Neuronal stem cell (in vitro differentiated cells): ENCODE measurements around the gene HMGCL.

Source experiments
- DNase-seq: peaks from one replicate; pipeline ENCODE4 v3.0.0-alpha.2; 2013; ENCODE audit warnings: low spot score
- H2AFZ ChIP-seq: one replicate; pipeline ENCODE4 v1.6.1; 2013; ENCODE audit warnings: mild to moderate bottlenecking, low read length, inconsistent platforms
- H2AK5ac ChIP-seq: 2 replicates; pipeline ENCODE4 v1.6.1; 2013; ENCODE audit warnings: low read depth, mild to moderate bottlenecking, inconsistent platforms, low read length, moderate library complexity, mixed read lengths
- H2BK120ac ChIP-seq: 2 replicates; pipeline ENCODE4 v1.6.1; 2013; ENCODE audit warnings: low read depth, mild to moderate bottlenecking, inconsistent platforms, low read length, moderate library complexity, mixed read lengths
- H2BK12ac ChIP-seq: one replicate; pipeline ENCODE4 v1.6.1; 2013; ENCODE audit warnings: low read length, inconsistent platforms
- H2BK15ac ChIP-seq: 2 replicates; pipeline ENCODE4 v1.6.1; 2013; ENCODE audit warnings: mild to moderate bottlenecking, low read length, inconsistent platforms, mixed read lengths
- H2BK5ac ChIP-seq: one replicate; pipeline ENCODE4 v1.6.1; 2013; ENCODE audit warnings: inconsistent platforms, mild to moderate bottlenecking, low read length, moderate library complexity
- H3K14ac ChIP-seq: one replicate; pipeline ENCODE4 v1.6.1; 2013; ENCODE audit warnings: low read length, inconsistent platforms
- H3K18ac ChIP-seq: 2 replicates; pipeline ENCODE4 v1.6.1; 2013; ENCODE audit warnings: low read length, inconsistent platforms
- H3K23ac ChIP-seq: 2 replicates; pipeline ENCODE4 v1.6.1; 2013; ENCODE audit warnings: low read depth, mild to moderate bottlenecking, mixed read lengths, low read length, inconsistent platforms; ENCODE audit not compliant: poor library complexity
- H3K27ac ChIP-seq: replicated peaks from 3 replicates; pipeline ENCODE4 v1.5.1; 2013; ENCODE audit warnings: low read length, inconsistent platforms
- H3K27me3 ChIP-seq, 3 experiments: 2 replicates each; pipeline ENCODE4 v1.6.1; 2013; ENCODE audit warnings: low read length in 3 of 3, mild to moderate bottlenecking in 2 of 3, inconsistent platforms in 1 of 3, low read depth in 1 of 3, mixed read lengths in 1 of 3, moderate library complexity in 1 of 3; ENCODE audit not compliant: control insufficient read depth in 3 of 3, insufficient read depth in 3 of 3
- H3K36me3 ChIP-seq, 2 donors: replicated peaks in 1 of 2; 2 replicates each; pipeline ENCODE4 v1.6.1; 2013; ENCODE audit warnings: low read length in 2 of 2; ENCODE audit not compliant: control insufficient read depth in 2 of 2, insufficient read depth in 2 of 2
- H3K4ac ChIP-seq: 2 replicates; pipeline ENCODE4 v1.6.1; 2013; ENCODE audit warnings: inconsistent platforms, mild to moderate bottlenecking, low read length, moderate library complexity
- H3K4me1 ChIP-seq, 2 donors: 1 replicate in 1 of 2; 2 replicates in 1 of 2; pipeline ENCODE4 v1.6.1; 2013; ENCODE audit warnings: low read length in 2 of 2, low read depth in 1 of 2; ENCODE audit not compliant: control insufficient read depth in 2 of 2, insufficient read depth in 1 of 2
- H3K4me2 ChIP-seq: one replicate; pipeline ENCODE4 v1.6.1; 2013; ENCODE audit warnings: mild to moderate bottlenecking, low read length, inconsistent platforms; ENCODE audit not compliant: insufficient read depth, poor library complexity, severe bottlenecking
- H3K4me3 ChIP-seq, 2 donors: 2 replicates each; pipeline ENCODE4 v1.5.1; 2013; ENCODE audit warnings: low read length in 2 of 2, mild to moderate bottlenecking in 2 of 2, inconsistent platforms in 1 of 2, moderate library complexity in 1 of 2
- H3K79me1 ChIP-seq: one replicate; pipeline ENCODE4 v1.6.1; 2013; ENCODE audit warnings: low read depth, mild to moderate bottlenecking, inconsistent platforms, low read length, moderate library complexity
- H3K9ac ChIP-seq: one replicate; pipeline ENCODE4 v1.6.1; 2013; ENCODE audit warnings: mild to moderate bottlenecking, low read depth, low read length, inconsistent platforms; ENCODE audit not compliant: poor library complexity
- H3K9me3 ChIP-seq, 2 donors: replicated peaks in 1 of 2; 2 replicates each; pipeline versions ENCODE3 to v1.6.1; 2013; ENCODE audit warnings: low read length in 2 of 2, mild to moderate bottlenecking in 2 of 2, inconsistent platforms in 1 of 2, low read depth in 1 of 2, mixed read lengths in 1 of 2, moderate library complexity in 1 of 2; ENCODE audit not compliant: control insufficient read depth in 2 of 2, insufficient read depth in 1 of 2
- H4K8ac ChIP-seq: one replicate; pipeline ENCODE4 v1.6.1; 2013; ENCODE audit warnings: low read depth, mild to moderate bottlenecking, inconsistent platforms, low read length, moderate library complexity
- H4K91ac ChIP-seq: one replicate; pipeline ENCODE4 v1.6.1; 2013; ENCODE audit warnings: low read length, low read depth, mild to moderate bottlenecking, inconsistent platforms; ENCODE audit not compliant: poor library complexity
- WGBS, 2 donors: extraction: QIAGEN DNeasy Blood & Tissue Kit; methylation state at CpG; one replicate each; pipeline ENCODE4 v1.1.7; 2013; ENCODE audit warnings: missing lambda C conversion rate in 2 of 2, mixed read lengths in 1 of 2; ENCODE audit not compliant: insufficient read length in 2 of 2, insufficient replicate concordance in 1 of 2; ENCODE audit errors: extremely low coverage in 2 of 2; 5-methylcytosine and 5-hydroxymethylcytosine counted together

The HMGCL gene

DNA sequence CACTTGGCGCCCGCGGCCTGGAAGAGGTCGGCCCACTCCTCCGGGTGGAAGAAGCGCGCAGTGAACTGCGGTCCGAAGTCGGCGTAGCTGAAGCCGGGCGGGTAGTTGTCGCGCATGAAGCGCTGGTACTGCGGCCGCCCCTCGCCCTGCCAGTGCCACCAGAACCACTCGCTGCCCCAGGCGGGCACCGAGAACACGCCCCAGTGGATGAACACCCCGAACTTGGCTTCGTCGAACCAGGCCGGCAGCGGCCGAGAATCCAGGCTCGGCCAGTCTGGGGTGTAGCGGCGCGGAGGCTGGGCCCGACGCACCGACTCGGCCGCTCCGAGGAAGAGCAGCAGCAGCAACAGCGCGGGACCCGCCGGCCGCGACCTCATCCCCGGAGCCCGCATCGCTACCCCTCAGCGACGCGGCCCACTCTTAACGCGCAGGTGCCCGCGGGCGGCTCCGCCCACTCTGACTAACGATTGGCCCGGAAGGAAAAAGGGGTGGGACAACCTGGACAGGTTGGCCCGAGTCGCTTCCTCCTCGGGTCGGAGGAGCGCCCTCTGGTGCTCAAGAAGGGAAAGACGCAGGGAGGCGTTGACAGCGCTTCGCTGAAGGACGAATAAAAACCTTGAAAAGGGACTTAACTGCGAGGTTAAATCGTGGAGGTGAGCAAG is 42.8 kb upstream of the HMGCL start, which contains the start of gene FUCA1:
Gene FUCA1, minus strand, starts transcription at position 396 of the 662 bp plus-strand sequence. Its CDS starts 4 bp downstream, at position 392.
- Histone ChIP-seq H3K4me1 (peaks cover 2 to 3% of the 10 kb centered on the region in 2 donors), H3K27me3 (peaks cover 0 to 30% (median 24%) of the 10 kb centered on the region in 3 experiments), H3K79me1 (no peaks in the 10 kb centered on the region), H3K36me3 (no peaks in the 10 kb centered on the region), H2AFZ (peak within 1 kb of the TSS; percentile 99), H3K23ac (peak within 1 kb of the TSS; percentile 76), H4K8ac (no peak within 1 kb of the TSS), H2BK120ac (no peak within 1 kb of the TSS), H3K27ac (no peak within 1 kb of the TSS), H3K9me3 (no peaks in the 10 kb centered on the region), H3K4ac (no peak within 1 kb of the TSS), H3K18ac (peak within 1 kb of the TSS; percentile 82), H2BK12ac (no peak within 1 kb of the TSS), H3K9ac (peak within 1 kb of the TSS; percentile 81), H3K14ac (no peak within 1 kb of the TSS), H2AK5ac (no peak within 1 kb of the TSS), H4K91ac (no peak within 1 kb of the TSS), H2BK5ac (no peak within 1 kb of the TSS), H3K4me2 (peak within 1 kb of the TSS; percentile 98), H2BK15ac (no peak within 1 kb of the TSS), H3K4me3 (peak within 1 kb of the TSS; percentile 80 to 86)
- peak; percentile 92 for DNase-seq
- no CpG with 5 or more reads among the region's 71 CpGs for WGBS, 2 donors

DNA sequence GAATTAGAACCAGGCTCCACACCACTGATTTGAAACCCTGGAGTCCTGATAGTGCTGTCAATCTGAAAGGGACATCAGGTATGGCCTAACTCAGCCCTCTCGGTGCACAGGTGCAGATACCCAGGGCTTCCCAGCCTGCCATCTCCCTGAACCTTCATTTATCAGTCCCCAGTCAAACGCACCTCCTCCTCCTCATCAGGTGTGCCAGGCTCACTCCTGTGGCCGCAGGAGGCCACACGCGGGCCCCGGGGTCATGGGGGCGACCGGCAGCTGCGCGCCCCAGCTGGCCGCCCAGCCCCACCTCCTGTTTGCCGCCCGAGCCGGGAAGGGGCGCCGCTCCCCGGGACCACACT is 42.3 kb upstream of the HMGCL start:
- DNase-seq, result no peak

GRCh38 chr1:23865543-23865930 is 40.3 kb upstream of the HMGCL start:
- no peak overlapping the region for H3K4ac ChIP-seq
- no peak overlapping the region for H4K91ac ChIP-seq
- H3K4me3 ChIP-seq, result no peak overlapping the region
- H3K9ac ChIP-seq, result no peak overlapping the region
- H3K27ac ChIP-seq, result no peak overlapping the region
- H3K14ac ChIP-seq, result no peak overlapping the region
- H3K4me2 ChIP-seq, result no peak overlapping the region
- no peak overlapping the region for H2AK5ac ChIP-seq
- no peak overlapping the region for H2AFZ ChIP-seq
- no CpG with 5 or more reads among the region's 4 CpGs for WGBS, 2 donors
- no peak overlapping the region for H3K23ac ChIP-seq
- no peak overlapping the region for H4K8ac ChIP-seq
- no peak overlapping the region for H2BK15ac ChIP-seq
- H2BK5ac ChIP-seq, result no peak overlapping the region
- no peak overlapping the region for H2BK12ac ChIP-seq
- peaks cover 0 to 24% (median 23%) of the 10 kb centered on the region in 3 experiments for H3K27me3 ChIP-seq
- H3K18ac ChIP-seq, result no peak overlapping the region
- H3K9me3 ChIP-seq, result no peaks in the 10 kb centered on the region
- no peaks in the 10 kb centered on the region for H3K79me1 ChIP-seq
- no peak for DNase-seq
- H3K36me3 ChIP-seq, result no peaks in the 10 kb centered on the region
- no peak overlapping the region for H2BK120ac ChIP-seq
- peaks cover 2 to 3% of the 10 kb centered on the region in 2 donors for H3K4me1 ChIP-seq

More for the DNA sequence above, 42.3 kb upstream of the HMGCL start:
- no peak overlapping the region for H3K14ac ChIP-seq
- H3K4me3 ChIP-seq, result peak overlapping the region; percentile 80 to 86
- no peaks in the 10 kb centered on the region for H3K36me3 ChIP-seq
- no peak overlapping the region for H4K91ac ChIP-seq
- no peak overlapping the region for H2BK5ac ChIP-seq
- H3K27ac ChIP-seq, result no peak overlapping the region
- H3K23ac ChIP-seq, result peak overlapping the region; percentile 76
- H2BK120ac ChIP-seq, result no peak overlapping the region
- peak overlapping the region; percentile 82 for H3K18ac ChIP-seq
- H3K4ac ChIP-seq, result no peak overlapping the region
- H2AFZ ChIP-seq, result peak overlapping the region; percentile 99
- no peak overlapping the region for H2AK5ac ChIP-seq
- peaks cover 0 to 27% (median 24%) of the 10 kb centered on the region in 3 experiments for H3K27me3 ChIP-seq
- H3K9ac ChIP-seq, result peak overlapping the region; percentile 81
- H3K9me3 ChIP-seq, result no peaks in the 10 kb centered on the region
- peak overlapping the region; percentile 98 for H3K4me2 ChIP-seq
- H2BK15ac ChIP-seq, result no peak overlapping the region
- no peak overlapping the region for H2BK12ac ChIP-seq
- no peaks in the 10 kb centered on the region for H3K79me1 ChIP-seq
- peaks cover 2 to 3% of the 10 kb centered on the region in 2 donors for H3K4me1 ChIP-seq
- WGBS, 2 donors, result no CpG with 5 or more reads among the region's 17 CpGs
- H4K8ac ChIP-seq, result no peak overlapping the region

DNA sequence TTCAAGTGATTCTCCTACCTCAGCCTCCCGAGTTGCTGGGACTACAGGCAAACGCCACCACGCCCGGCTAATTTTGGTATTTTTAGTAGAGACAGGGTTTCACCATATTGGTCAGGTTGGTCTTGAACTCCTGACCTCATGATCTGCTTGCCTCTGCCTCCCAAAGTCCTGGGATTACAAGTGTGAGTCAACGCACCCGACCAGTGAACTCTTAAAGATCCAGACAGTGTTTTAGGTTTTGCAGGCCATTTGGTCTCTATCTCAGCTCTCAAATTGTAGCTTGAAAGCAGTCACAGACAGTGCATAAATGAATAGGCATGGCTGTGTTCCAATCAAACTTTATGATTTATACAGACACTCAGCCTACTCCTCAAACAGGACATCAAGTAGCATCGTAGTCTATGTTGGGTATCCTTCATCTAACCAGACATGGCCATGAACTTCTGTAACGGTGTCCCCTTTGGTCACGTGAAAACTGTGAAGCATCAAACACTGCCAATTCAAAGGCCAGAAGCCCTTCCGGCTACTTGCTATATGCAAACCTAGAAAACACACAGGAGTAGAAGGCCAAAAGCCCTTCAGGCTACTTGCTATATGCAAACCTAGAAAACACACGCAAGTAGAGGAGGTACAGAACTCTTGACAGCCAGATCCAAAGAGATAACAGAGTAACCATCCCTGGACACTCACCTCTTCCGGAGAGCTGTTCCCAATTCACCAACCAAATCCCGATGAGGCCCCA is 39.7 kb upstream of the HMGCL start:
- Histone ChIP-seq H3K14ac (no peak overlapping the region), H2BK15ac (no peak overlapping the region), H3K27ac (no peak overlapping the region), H4K8ac (no peak overlapping the region), H3K79me1 (no peaks in the 10 kb centered on the region), H3K9ac (no peak overlapping the region), H2BK120ac (no peak overlapping the region), H3K4ac (no peak overlapping the region), H2BK5ac (no peak overlapping the region), H2AK5ac (no peak overlapping the region), H3K27me3 (peaks cover 0 to 24% (median 20%) of the 10 kb centered on the region in 3 experiments), H2BK12ac (no peak overlapping the region), H3K18ac (no peak overlapping the region), H4K91ac (no peak overlapping the region), H3K9me3 (no peaks in the 10 kb centered on the region), H3K4me2 (no peak overlapping the region), H3K4me3 (no peak overlapping the region), H3K36me3 (no peaks in the 10 kb centered on the region), H3K4me1 (peaks cover 2 to 3% of the 10 kb centered on the region in 2 donors), H2AFZ (no peak overlapping the region), H3K23ac (no peak overlapping the region)
- WGBS, 2 donors, result no CpG with 5 or more reads among the region's 13 CpGs
- no peak for DNase-seq
